Epithelial cell of esophagus (primary cell): Measurements from ENCODE around the gene CNTNAP2.

ENCODE experiments used
- DNase-seq: peaks from one replicate; pipeline ENCODE4 v3.0.0; 2010; ENCODE audit warnings: low read depth
- H3K4me3 ChIP-seq: 2 replicates; pipeline ENCODE4 v1.5.1; 2011; ENCODE audit warnings: mild to moderate bottlenecking, low read length, control low read depth
- TF ChIP-seq, protein P1 (sequence below): IDR thresholded peaks from 2 replicates; pipeline ENCODE4 v1.5.1; 2011; ENCODE audit warnings: low read depth, mild to moderate bottlenecking, low read length, control low read depth, inconsistent platforms; ENCODE audit not compliant: insufficient read depth; ENCODE audit errors: missing control alignments

CNTNAP2 gene

GRCh38 chr7:147418966-147419365 is 1302.4 kb downstream of the CNTNAP2 start:
- DNase-seq: no peak
- TF ChIP-seq, protein P1, sequence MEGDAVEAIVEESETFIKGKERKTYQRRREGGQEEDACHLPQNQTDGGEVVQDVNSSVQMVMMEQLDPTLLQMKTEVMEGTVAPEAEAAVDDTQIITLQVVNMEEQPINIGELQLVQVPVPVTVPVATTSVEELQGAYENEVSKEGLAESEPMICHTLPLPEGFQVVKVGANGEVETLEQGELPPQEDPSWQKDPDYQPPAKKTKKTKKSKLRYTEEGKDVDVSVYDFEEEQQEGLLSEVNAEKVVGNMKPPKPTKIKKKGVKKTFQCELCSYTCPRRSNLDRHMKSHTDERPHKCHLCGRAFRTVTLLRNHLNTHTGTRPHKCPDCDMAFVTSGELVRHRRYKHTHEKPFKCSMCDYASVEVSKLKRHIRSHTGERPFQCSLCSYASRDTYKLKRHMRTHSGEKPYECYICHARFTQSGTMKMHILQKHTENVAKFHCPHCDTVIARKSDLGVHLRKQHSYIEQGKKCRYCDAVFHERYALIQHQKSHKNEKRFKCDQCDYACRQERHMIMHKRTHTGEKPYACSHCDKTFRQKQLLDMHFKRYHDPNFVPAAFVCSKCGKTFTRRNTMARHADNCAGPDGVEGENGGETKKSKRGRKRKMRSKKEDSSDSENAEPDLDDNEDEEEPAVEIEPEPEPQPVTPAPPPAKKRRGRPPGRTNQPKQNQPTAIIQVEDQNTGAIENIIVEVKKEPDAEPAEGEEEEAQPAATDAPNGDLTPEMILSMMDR: no peak
- H3K4me3 ChIP-seq: no peak overlapping the region

GRCh38 chr7:147423875-147424274 is 1307.3 kb downstream of the CNTNAP2 start:
- TF ChIP-seq, protein P1: no peak
- H3K4me3 ChIP-seq: no peak overlapping the region
- no peak for DNase-seq

DNA sequence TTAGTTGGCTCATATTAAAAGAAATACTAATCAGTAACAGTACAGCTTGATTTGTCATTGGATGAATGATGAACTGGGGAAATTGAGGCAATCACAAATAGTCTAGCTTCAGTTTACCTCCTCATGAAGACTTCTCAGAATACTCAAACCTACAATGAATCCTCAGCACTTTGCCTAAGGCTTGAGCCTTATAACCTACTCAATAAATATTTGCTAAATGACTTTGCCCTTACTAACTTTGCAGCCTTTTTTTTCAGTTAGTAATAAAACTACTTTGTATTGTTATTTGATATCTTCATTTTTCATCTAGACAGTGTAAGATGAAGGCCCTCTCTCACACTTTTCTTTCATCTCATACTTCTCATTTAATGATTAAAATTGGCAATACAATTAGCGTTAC is 1311.5 kb downstream of the CNTNAP2 start:
- DNase-seq: no peak
- TF ChIP-seq, protein P1: no peak
- no peak overlapping the region for H3K4me3 ChIP-seq

DNA sequence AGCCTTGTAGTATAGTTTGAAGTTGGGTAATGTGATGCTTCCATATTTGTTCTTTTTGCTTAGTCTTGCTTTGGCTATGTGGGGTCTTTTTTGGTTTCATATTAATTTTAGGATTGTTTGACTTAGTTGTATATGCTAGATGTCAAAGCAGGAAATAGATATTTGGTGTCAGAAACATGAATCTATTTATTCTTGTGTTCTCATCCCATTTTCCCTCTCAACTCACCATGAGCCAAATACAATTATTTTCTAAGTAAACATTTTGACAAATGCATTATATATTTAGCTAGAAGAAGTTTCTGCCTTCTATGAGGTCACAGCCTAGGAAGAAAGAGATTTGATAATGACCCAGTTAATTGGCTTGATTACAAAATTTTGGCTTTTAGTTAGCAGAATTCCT is 1313.4 kb downstream of the CNTNAP2 start:
- no peak overlapping the region for H3K4me3 ChIP-seq
- TF ChIP-seq, protein P1: no peak
- DNase-seq: no peak

DNA sequence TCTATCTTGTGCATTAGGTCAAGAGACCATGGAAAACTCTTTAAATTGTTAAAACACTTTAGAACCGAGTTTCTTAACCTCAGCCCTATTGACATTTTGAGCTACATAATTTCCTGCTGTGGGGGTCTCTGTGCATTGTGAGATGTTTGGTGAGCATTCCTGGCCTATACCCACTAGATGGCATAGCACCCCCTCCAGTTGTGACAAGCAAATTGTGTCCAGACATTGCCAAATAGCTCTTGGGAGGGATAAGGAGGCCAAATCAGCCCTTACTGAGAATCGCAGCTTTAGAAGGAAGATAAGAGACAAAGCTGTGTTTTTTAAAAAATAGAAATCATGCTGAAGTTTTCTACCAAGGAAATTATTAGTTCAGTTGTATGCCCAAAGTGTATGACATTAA is 1315.5 kb downstream of the CNTNAP2 start:
- no peak for DNase-seq
- no peak overlapping the region for H3K4me3 ChIP-seq
- TF ChIP-seq, protein P1: no peak

DNA sequence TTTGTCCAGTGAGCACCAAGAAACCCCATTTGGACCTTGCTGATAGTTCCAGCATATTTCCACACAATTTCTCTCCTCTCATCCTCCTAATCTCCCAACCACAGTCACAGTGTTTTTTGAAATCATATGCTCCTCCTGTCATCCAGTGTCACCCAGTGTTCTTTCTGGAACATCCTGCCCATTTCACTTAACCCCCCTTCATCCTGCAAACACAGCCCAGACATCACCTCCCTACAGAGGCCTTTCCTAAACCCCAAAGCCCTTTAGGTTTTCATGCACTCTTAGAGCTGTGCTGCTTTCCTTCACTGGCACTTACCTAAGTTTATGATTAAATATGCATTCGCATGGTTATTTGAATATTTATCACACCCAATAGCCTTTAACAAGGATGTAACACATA is 1316.0 kb downstream of the CNTNAP2 start:
- TF ChIP-seq, protein P1: no peak
- H3K4me3 ChIP-seq: no peak overlapping the region
- DNase-seq: no peak

GRCh38 chr7:147436718-147437117 is 1320.1 kb downstream of the CNTNAP2 start:
- TF ChIP-seq, protein P1: no peak
- no peak for DNase-seq
- no peak overlapping the region for H3K4me3 ChIP-seq
